ENCODE measurements around the gene DIP2C.
A peak's percentile ranks its signal among the peaks of the same experiment; 100 is the strongest.
"Not testable (repeated sequence)": the region's sequence is repeated elsewhere in the genome, so short reads cannot be mapped to it uniquely, and the experiment has no call there.

Gene DIP2C

DNA sequence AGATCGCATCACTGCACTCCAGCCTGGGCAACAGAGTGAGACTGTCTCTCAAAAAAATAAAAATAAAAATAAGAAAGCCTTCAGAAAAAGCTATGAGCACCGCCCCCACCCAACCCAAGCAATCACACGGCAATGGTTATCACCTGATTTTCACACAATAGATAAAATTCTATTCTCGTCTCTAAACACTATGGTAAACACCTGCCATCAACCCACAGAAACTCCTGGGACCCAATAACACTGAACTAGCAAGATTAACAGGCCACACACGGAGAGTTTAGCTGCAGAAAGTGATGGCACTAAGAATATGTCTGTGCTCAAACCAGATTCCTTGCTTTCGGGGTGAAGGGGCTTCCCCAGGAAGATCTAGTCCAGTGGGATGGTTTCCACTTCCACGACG is 173.8 kb downstream of the DIP2C start:
- no peak for DNase-seq (ENCODE audit: low spot score)

DNA sequence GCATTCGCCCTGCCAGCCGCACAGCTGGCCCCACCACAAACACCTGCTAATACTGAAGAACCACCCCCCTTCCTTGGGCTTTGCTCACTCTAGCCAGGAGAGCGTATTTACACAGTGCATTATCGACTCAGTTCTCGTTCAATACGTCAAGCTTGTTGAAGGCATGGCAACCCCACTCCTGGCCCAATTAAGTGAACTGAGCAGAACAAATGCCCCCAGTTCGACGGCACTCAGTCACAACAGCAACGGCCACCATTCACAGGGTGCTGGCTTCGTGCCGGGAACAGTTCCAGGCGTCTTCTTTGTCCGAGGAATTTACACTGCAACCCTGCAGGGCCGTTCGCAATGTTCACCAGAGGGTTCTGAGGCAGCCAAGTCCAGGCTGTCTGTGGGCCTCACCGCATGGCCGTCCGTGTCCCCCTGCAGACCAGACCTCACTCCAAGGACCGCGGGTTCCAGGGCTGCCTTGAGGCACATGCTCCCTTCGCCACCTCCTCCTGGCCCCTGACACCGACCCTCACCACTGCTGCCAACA is 175.3 kb downstream of the DIP2C start:
- peak; percentile 47 for DNase-seq (ENCODE audit: low spot score)

DNA sequence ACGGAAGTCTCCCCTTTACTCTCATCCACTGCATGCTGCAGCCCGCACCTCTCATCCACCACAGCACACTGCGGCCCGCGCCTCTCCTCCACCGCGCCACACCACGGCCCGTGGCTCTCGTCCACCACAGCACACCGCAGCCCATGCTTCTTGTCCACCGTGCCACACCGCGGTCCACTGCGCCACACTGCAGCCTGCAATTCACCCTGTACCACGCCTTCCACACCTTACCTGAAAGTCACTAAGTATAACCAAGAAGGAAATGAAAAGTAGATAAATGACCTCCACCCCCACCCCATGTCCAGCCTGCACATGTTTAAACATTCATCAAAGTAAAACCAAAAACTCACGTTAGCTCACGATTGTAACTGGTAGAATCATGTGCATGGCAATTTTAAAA is 176.1 kb downstream of the DIP2C start:
- DNase-seq (ENCODE audit: low spot score), result no peak

DNA sequence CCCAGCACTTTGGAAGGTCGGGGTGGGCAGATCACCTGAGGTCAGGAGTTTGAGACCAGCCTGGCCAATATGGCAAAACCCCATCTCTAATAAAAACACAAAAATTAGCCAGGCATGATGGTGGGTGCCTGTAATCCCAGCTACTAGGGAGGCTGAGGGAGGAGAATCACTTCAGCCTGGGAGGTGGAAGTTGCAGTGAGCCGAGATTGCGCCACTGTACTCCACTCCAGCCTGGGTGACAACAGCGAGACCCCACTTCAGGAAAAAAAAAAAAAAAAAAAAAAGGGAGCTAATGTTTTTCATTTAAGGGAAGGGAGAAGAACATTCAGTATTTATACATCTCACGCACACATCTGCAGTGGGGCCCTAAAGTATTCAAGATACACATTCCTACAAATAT is 176.8 kb downstream of the DIP2C start:
- DNase-seq (ENCODE audit: low spot score), result not testable (repeated sequence)

DNA sequence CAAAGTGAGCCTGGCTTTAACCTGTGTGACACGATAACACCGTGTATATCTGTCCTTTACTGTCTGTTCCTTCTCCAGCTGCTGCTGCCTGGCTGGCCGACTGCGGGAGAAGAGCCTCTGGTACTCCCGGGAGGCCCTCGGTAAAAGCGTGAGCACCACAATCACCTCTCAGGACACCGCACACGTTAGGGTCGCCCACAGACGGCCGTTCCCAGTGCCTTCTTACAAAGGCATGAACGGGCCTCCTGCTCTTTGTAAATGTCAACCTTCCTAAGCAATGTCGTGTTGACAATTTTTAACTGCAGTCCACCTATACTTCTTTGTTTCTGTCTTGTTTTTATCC is 177.6 kb downstream of the DIP2C start:
- no peak for DNase-seq (ENCODE audit: low spot score)

DNA sequence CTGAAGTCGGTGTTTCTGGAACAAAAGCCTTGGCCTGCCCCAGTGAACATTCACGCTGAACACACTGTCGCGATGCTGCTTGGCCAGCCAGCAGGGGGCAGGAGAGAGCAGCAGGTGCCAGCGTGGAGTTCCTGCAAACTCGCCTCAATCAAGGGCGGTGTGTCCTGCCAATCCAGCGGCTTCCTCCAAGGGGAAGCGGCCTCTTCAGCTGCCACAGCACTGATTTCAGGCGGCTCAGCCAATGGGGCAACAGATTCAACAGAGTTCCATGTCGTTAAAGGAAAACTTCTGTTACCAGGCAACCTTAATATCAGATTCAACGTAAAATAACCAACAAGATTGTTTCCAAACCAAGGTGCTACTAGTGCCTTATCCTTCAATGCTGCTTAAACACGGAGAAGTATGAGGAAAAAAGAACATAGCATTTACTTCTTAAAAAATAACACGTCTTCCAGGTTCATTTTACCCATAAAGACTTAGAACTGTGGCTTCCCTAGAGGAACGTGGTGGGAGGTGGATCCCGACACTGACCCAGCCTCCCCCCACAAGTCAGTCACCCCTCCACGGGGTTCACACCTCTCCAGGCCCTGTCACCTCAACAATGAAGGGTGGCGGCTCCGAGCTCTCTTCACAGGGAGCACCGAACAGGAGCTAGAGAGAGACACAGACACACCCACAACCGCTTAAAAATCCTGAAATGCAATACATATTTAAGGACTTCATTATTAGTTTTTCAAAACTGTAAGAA is 178.2 kb downstream of the DIP2C start:
- peak; percentile 93 for DNase-seq (ENCODE audit: low spot score)

DNA sequence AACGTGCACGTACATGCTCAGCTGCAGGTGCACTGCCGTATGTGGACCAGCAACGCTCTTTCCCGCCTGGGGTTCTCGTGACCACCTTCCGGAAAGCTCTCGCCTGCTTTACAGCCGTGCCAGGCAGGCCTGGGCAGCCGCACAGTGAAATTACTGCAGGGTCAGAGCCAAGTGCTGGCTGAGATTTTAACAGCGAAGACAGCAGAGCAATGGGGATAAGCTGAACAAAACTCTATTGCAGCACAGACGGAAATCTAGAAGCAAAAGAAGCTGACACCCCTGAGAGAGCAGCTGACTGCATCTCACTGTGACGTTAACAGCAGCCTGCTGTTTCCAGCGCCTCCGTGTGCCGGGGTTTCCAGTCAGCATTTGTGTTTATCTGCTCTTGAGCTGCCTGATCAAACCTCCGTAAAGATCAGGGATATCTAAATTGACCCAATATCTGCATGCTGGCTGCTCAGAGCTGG is 179.0 kb downstream of the DIP2C start:
- DNase-seq (ENCODE audit: low spot score), result no peak

DNA sequence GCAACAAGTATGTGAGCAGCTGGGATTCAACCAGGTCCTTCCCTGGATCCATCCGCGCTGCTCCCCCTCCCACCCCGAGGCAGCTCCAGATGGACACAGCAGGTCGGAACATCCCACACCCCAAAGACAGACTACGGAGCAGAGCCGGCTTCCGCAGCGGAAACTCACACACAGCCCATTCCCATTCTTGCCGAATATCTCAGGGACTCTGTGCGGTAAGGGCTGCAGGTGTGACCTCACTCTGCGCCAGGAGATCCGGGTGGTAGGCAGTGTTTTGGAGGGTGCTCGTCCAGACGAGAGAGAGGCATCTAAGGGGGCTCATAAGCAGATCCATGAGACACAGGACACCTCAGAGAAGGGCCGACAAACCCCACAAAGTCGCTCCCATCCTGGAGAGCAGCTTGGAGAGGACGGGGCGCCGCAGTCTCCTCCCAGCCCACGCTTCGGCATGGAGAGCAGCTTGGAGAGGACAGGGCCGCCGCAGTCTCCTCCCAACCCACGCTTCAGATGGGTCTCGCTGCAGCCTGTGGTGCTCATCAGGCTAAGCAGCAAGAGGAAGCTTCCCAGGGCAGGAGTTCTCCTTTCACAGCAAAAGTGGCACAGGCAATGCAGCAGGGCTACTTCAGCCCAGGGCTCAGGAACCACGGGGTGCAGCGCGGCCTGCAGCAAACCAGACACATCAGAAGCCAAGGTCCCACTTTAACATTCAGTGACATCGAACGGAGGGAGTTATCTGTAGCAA is 179.9 kb downstream of the DIP2C start:
- no peak for DNase-seq (ENCODE audit: low spot score)

DNA sequence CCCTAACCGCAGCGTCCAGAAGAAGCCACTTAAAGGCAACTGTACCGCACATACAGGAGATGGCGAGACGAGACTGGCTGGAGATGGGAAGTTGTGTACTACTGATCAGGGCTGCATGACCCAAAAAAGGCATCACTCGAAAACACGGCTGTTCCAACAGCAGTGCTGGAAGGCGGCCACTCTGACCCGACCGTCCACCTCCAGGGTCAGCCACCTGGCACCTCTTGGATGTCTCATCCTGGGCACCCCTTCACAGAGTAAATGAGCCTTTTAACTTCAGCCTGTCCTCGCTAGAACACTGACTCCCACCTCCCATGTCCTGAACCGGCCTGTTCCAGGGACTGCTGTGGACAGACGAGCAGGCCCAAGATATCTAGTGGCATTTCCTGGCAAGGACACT is 180.7 kb downstream of the DIP2C start:
- no peak for DNase-seq (ENCODE audit: low spot score)

DNA sequence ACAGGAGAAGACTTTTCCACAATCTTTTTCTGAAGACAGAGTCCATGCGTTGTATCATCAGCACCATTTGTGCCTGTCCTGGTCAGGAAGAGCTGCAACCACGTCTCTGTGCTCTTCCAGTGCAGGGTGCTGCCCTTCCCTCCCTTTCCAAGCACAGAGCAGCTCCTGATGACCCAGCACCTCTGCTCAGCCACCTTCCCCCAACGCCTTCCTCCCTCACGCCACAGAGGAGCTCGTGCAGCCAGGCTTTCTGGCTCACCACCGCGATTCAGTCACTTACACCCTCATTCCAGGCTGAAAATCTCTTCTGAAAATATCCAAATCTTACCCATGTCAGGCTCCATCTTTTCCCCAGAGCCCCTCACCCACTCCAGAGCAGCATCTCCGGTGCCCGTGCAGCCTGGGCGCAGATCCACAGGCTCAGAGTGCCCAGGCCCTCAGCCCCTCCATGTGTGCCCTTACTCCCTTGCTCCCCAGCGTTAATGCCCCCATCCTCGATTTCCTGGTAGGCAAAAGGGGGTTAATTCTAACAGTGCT is 181.5 kb downstream of the DIP2C start:
- DNase-seq (ENCODE audit: low spot score), result no peak

DNA sequence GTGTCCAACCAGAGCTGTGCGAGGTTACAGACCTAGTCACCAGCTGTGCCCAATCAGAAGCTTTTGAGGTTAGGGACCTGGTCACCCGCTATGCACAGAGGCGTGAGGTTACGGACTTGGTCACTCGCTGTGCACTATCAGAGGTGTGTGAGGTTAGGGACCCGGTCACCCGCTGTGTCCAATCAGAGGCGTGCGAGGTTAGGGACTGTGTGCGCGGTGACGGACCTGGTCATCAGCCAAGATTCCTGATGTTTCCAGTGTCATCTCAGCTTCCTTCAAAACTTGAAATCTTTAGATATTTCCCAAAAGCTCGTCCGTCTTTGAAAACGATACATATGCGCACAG is 182.1 kb downstream of the DIP2C start:
- DNase-seq (ENCODE audit: low spot score), result no peak

DNA sequence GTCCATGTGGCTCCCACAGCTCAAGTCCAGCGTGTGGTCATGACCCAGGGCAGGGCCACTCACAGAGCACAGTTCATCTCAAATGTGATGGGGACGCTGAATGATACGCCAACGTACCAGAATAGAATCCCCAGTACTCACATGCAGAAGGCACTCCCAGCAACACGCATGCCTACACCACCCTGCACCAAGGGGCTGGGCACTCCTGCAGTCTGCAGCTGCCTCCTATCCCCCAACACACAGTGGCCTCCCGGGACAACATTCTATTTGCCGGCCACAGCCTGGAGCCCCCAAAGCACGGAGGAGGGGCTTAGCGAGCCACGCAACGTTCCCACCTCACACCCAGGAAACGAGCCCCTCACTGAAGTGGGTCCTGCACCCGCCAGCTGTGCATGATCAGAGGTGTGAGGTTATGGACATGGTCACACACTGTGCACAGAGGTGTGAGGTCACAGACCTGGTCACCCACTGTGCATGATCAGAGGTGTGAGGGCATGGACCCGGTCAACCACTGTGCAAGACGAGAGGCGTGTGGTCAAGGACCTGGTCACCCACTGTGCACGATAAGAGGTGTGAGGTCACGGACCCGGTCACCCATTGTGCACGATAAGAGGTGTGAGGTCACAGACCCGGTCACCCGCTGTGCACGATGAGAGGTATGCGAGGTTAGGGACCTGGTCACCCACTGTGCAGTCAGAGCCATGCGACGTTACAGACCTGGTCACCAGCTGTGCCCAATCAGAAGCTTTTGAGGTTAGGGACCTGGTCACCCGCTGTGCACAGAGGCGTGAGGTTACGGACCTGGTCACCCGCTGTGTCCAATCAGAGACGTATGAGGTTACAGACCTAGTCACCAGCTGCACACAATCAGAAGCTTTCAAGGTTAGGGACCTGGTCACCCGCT is 182.8 kb downstream of the DIP2C start:
- no peak for DNase-seq (ENCODE audit: low spot score)

DNA sequence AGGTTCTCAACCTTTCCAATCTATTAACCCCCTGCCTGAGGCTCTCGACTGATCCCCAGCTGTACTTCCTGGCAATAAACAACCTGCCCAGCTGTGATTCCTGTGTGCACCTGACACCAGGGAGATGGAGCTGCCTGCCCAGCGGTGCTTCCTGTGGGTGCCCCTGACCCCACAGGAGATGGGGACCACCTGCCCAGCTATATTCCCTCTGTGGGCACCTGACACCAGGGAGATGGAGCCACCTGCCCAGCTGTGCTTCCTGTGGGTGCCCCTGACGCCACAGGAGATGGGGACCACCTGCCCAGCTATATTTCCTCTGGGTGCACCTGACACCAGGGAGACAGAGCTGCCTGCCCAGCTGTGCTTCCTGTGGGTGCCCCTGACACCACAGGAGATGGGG is 184.0 kb downstream of the DIP2C start:
- DNase-seq (ENCODE audit: low spot score), result no peak

DNA sequence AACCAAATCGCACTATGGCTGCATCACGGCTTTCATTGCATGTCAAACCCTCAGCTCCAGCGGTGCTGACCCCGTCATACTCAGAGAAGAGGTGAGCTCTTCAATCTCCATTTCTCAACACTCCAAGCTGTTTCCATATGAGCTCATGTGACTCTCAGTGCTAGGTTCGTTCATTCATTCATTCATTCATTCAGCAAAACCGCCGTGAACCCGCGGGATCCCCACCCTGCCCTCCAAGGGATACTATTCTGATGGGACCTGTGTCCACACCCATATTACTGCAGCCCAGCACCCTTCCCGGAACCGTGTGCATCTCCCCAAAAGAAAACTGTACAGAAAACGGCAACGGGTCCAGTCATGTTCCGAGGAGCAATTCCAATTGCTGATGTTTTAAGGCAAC is 184.7 kb downstream of the DIP2C start:
- no peak for DNase-seq (ENCODE audit: low spot score)

DNA sequence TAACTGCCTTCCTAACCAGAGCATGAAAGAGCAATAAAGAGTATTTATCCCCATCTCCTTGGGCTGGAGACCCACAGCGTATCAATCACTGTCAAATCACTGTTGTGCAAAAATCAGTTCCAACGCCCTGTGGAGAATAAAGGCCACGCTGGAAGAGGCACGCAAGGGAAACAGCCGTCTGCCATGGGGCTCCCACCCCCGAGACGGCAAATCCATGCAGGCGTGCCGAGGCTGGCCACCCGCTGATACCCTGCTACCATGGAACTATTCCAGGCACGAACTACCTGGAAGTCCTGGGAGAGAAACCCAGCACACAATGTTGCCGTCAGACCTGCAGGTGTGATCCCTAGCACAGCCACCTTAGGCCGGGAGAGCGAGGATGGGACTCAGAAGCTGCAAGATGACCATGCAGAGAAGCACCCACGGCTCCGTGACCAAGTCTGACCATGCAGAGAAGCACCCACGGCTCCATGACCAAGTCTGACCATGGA is 185.3 kb downstream of the DIP2C start:
- DNase-seq (ENCODE audit: low spot score), result no peak

DNA sequence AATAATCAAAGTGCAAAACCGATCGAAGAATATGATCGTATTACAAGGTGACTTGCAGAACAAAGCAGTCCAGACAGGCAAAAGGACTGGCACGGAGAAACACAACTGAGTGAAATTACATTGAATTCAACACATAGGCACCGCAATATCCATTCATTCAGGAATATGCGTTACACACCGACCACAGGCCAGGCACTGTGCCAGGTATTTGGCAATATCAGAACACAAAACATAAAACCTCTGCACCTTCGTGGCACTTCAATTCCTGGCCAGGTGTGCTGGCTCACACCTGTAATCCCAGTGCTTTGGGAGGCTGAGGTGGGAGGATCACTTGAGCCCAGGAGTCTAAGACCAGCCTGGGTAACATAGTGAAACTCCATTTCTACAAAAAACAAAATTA is 187.9 kb downstream of the DIP2C start:
- DNase-seq (ENCODE audit: low spot score), result no peak

DNA sequence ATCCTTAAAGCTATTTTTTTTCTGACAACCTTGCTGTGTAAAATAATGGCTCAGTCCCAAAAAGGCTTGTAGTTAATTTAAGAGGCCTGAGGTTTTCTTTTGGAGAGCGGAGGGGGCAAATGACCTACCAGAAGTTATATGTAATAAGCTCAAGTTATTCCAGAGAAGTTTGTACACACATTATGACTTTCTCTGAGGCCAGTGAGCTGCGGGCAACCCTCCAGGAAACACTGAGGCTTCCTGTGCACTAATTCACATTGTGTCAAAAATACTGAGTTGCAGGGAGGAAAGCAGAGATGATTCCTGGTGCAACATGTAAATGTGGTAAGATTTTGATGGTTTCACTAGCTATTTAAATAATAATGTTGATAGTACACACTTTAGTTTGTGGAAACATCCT is 188.6 kb downstream of the DIP2C start:
- no peak for DNase-seq (ENCODE audit: low spot score)

DNA sequence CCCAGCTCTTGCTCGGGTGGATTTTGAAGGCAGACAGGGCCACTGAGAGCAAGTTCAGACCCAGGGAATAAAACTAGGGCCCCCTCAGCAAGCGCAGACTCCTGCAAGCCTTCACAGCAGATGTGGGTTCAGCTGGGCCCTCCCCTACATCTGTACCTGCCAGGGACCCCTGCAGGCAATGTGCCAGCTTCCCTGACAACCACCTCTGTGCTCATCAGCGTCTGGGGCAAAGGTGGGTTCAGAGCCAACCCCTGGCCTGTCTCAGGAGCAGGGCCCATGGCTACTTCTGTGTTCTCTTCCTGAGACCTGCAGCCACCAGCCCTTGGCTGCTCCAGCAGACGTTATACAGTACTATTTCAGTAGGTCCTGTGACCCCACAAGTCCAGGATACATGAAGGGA is 189.5 kb downstream of the DIP2C start:
- no peak for DNase-seq (ENCODE audit: low spot score)

DNA sequence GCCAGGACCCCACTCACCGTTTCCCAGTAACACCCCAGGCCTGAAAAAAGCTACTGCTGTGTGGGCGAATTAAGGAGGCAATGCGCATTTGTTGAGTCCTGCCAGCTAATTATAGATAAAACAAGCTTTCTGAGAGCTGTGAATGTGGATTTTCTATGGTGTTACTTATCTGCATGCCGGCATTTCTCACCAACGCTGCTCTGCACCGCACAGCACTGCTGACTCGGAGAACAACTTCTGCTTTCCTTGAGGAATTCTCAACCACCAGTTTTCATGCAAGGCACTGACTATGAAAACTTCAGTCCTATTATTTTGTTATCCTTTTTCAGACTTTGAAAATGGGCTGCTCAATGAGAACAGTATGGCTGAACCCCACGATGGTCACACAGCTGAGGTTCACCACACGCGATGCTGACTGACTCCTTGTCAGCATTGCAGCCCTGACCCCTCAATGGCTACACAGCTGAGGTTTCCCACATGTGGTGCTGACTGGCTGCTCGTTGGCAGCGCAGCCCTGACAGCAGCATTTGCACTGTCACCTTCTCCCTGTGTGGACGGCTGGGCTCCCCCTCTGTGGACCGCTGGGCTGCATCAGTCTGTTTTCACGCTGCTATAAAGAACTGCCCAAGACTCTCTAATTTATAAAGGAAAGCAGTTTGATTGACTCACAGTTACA is 190.6 kb downstream of the DIP2C start:
- DNase-seq (ENCODE audit: low spot score), result no peak

DNA sequence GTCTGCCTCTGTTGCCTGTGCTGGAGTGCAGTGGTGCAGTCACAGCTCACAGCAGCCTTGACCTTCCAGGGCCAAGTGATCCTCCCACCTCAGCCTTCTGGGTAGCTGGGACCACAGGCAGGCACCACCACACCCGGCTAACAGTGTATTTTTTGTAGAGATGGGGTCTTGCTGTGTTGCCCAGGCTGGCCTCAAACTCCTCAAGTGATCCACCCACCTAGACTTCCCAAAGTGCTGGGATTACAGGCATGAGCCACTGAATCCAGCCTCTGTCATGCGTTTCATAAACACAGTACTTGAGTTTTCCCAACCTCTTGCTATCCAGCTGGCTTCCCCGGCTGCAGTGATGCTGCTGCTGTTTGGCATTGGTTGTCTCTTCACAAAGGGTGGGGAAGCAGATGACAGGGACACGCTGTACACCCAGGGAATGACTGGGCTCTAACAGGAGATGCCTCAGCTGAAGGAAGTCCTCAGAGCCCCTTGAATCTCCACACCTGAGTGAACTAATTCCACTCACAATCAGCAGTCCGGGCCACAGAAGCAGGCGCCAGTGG is 191.5 kb downstream of the DIP2C start:
- DNase-seq (ENCODE audit: low spot score), result no peak

DNA sequence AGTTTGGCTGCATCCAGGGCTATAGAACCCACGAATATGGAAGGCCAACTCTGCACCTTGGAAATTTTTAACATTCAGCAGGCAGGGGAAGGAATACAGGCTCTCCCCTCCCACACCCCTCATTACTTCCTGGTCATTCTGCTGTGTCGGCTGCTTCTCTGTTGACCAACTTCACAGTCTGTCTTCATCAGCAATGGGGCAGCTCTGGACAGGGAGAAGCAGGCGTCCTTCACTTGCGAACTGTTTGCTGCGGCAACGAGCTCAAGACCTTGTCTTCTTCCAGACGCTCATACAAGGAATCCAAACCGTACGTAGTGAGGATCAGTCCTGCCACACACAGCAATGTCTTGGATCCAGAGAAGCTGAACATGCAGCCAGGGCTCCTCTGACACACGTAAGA is 192.2 kb downstream of the DIP2C start:
- no peak for DNase-seq (ENCODE audit: low spot score)
